HepG2 (cell line): Measurements from ENCODE around the gene NUDT22.

ENCODE experiments used
- ADNP ChIP-seq: sonication (generic); formaldehyde crosslinking; IDR thresholded peaks from 2 replicates; pipeline ENCODE4 v1.4.0; 2020; ENCODE audit warnings: missing genetic modification reagents
- CHD4 ChIP-seq: fragments of 200-600 bp; sonication (generic); IDR thresholded peaks from 2 replicates; pipeline ENCODE4 v1.7.0; 2017; ENCODE audit warnings: mild to moderate bottlenecking, low read length, borderline replicate concordance
- CTCF ChIP-seq: sonication (generic); formaldehyde crosslinking; IDR thresholded peaks from 2 replicates; pipeline ENCODE4 v1.5.0; 2020; ENCODE audit warnings: mild to moderate bottlenecking, missing genetic modification reagents, moderate library complexity
- IRF2 ChIP-seq: IDR thresholded peaks from 2 replicates; pipeline ENCODE4 v1.6.1; 2018; ENCODE audit warnings: missing genetic modification reagents, missing compliant biosample characterization
- KAT8 ChIP-seq: IDR thresholded peaks from 2 replicates; pipeline ENCODE4 v1.6.1; 2016; ENCODE audit warnings: missing genetic modification reagents, missing compliant biosample characterization
- NBN ChIP-seq: fragments of 450-650 bp; conservative IDR thresholded peaks from 2 replicates; pipeline ENCODE4 v1.6.1; 2017
- NFATC3 ChIP-seq: sonication (generic); formaldehyde crosslinking; IDR thresholded peaks from 2 replicates; pipeline ENCODE4 v1.5.1; 2020; ENCODE audit warnings: mild to moderate bottlenecking, missing genetic modification reagents
- NRL ChIP-seq: sonication (generic); formaldehyde crosslinking; IDR thresholded peaks from 2 replicates; pipeline ENCODE4 v1.5.0; 2020; ENCODE audit warnings: missing genetic modification reagents, mild to moderate bottlenecking, moderate library complexity, borderline replicate concordance
- RXRA ChIP-seq: sonication (generic); formaldehyde crosslinking; IDR thresholded peaks from 2 replicates; pipeline ENCODE4 v1.5.1; 2020; ENCODE audit warnings: missing genetic modification reagents
- SMC3 ChIP-seq: IDR thresholded peaks from 2 replicates; pipeline ENCODE4 v1.6.1; 2011; ENCODE audit warnings: low read length, improper control_type of control experiment
- ZNF274 ChIP-seq: sonication (generic); formaldehyde crosslinking; IDR thresholded peaks from 2 replicates; pipeline ENCODE4 v1.5.1; 2020; ENCODE audit warnings: mild to moderate bottlenecking, missing genetic modification reagents
- ZNF333 ChIP-seq: sonication (generic); formaldehyde crosslinking; IDR thresholded peaks from 2 replicates; pipeline ENCODE4 v1.4.0; 2020; ENCODE audit warnings: mild to moderate bottlenecking, missing genetic modification reagents, borderline replicate concordance
- ZSCAN29 ChIP-seq: sonication (generic); formaldehyde crosslinking; conservative IDR thresholded peaks from 2 replicates; pipeline ENCODE4 v1.4.0; 2020; ENCODE audit warnings: mild to moderate bottlenecking, missing genetic modification reagents
- TF ChIP-seq, protein P1 (sequence below): sonication (generic); formaldehyde crosslinking; IDR thresholded peaks from 2 replicates; pipeline ENCODE4 v1.4.0; 2020; ENCODE audit warnings: missing genetic modification reagents

DNA sequence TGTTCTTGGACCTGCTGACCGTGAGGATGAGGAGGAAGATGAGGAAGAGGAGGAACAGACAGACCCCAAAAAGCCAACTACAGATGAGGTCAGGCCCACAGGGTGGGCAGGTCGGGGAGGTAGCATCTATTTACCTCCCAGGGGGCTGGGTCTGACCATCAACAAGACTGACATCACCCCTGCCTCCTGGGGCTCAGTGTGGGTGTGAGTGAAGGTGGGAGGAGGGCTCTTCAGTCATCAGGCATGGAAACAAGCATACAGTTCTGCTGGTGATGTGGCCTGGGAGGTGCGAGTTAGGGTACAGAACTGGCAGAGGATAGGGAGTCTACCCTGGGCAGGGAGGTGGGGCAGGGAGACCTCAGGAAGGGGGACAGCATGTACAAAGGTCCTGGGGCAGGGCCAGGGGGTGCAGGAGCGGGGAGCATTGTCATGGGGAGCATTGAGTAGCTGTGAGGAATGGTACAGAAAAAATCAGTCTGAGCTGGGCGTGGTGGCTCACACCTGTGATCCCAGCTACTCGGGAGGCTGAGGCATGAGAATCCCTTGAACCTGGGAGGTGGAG is 34.2 kb downstream of the NUDT22 start:
- TF ChIP-seq NRL (CRISPR knock-in tag) (no peak), NFATC3 (CRISPR knock-in tag) (no peak), SMC3 (no peak), CTCF (CRISPR knock-in tag) (no peak), KAT8 (CRISPR knock-in tag) (no peak), ADNP (CRISPR knock-in tag) (no peak), RXRA (CRISPR knock-in tag) (no peak), CHD4 (no peak), IRF2 (no peak), ZSCAN29 (CRISPR knock-in tag) (no peak), ZNF274 (CRISPR knock-in tag) (no peak), ZNF333 (CRISPR knock-in tag) (no peak), NBN (no peak)
- TF ChIP-seq, protein P1, sequence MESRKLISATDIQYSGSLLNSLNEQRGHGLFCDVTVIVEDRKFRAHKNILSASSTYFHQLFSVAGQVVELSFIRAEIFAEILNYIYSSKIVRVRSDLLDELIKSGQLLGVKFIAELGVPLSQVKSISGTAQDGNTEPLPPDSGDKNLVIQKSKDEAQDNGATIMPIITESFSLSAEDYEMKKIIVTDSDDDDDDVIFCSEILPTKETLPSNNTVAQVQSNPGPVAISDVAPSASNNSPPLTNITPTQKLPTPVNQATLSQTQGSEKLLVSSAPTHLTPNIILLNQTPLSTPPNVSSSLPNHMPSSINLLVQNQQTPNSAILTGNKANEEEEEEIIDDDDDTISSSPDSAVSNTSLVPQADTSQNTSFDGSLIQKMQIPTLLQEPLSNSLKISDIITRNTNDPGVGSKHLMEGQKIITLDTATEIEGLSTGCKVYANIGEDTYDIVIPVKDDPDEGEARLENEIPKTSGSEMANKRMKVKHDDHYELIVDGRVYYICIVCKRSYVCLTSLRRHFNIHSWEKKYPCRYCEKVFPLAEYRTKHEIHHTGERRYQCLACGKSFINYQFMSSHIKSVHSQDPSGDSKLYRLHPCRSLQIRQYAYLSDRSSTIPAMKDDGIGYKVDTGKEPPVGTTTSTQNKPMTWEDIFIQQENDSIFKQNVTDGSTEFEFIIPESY (CRISPR knock-in tag) = no peak
